Measurements from ENCODE around the gene CHAC1.

CHAC1 gene

DNA sequence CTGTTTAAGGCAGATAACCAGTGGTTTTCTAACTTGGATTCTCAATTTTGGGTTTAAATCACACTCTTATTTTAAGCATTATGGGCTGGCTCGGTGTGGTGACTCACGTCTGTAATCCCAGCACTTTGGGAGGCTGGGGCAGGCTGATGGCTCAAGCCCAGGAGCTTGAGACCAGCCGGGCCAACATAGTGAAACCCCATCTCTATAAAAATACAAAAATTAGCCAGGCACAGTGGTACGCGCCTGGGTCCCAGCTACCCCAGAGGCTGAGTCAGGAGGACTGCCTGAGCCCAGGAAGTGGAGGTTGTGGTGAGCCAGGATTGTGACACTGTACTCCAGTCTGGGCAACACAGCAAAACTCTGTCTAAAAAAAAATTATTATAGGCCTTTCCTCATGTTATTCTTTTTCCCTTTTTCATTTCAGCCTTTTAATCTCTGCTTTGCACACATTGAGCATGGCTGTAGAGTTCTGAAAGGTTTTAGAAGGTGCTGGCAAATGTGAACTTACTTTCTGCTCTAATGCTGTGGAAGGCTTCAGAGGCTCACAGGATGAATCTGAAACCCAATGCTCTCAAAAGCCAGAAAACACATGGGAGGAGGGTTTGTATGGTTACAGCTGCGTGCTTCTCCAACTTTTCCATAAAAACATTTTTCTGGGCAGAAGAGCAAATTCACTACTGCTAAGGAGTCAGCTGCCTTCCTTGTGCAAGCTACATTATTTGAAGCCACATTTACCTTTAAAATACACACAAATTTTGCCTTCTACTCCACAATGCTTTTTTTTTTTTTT lies 32.5 kb downstream of the CHAC1 start:
- no peak for DNase-seq (ENCODE audit: low read depth in 2 of 2)

GRCh38 chr15:40986820-40987219 lies 33.5 kb downstream of the CHAC1 start:
- no peak for DNase-seq (ENCODE audit: low read depth in 2 of 2)

DNA sequence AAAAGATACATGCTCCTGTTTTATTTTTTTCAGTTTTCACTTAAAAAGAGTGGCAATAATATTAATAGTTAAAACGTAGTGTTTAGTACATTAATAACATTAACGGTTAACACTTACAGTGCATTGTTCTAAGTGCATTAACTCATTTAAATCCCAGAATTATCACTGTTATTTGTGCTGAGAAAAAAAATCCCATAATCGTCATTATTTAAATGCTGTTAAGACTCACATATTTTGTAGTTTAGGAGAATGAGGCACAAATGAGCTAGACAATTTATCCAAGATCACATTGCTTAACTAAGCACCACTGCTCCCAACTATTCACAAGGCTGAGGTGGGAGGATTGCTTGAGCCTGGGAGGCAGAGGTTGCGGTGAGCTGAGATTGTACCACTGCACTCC lies 34.9 kb downstream of the CHAC1 start:
- DNase-seq (ENCODE audit: low read depth in 2 of 2) = no peak

DNA sequence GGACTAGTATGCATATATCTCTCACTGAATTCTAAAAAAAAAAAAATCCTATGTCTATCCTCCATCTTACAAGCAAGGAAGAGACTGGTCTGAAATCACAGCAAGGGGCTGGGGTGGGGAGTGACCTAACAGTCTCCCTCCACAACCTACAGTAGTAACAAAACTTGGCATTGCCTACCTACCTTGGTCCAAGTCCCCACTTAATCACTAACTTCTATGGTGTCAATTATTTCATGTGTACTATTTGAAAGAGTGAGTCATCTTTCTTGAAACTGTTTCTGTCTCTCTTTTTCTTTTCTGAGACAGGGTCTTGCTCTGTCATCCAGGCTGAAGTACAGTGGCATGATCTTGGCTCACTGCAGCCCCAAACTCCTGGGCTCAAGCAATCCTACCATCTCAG lies 36.8 kb downstream of the CHAC1 start:
- DNase-seq (ENCODE audit: low read depth in 2 of 2) = no peak

DNA sequence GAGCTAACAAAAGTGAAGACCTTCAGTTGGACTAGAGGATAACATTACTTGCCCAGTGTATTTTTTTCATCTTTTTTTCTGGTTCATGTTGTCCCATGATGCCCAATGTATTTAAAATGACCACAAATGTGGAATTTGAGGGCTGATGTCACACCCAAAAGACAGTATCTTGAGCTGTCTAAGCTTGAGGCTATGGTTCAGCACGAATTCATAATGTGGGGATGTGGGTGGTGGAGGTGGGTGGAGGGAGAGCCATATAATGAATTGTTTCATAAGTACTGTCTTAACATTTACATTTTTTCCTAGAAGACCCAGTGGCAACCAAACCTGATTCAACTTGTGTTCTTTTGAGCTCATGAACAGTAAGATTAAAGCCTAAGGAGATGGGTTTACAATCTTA lies 37.5 kb downstream of the CHAC1 start:
- no peak for DNase-seq (ENCODE audit: low read depth in 2 of 2)

DNA sequence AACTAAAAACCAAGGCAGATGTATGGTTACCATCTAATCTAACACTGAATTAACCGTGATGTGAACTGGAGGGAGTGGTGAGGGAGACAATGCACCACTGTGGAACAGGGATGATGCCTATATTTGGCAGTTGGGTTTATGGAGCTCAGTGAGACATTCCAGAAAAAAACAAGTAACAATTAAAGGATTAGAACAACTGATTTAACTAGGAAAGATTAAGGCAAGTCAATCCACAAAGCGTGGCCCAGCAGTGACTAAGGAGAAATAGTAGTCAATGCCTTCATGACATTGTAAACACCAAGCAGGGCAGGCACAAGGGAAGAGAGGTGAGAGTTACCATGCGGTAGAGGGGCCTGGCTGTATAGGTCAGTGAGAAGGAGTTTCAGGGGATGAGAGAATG lies 38.1 kb downstream of the CHAC1 start:
- no peak for DNase-seq (ENCODE audit: low read depth in 2 of 2)

DNA sequence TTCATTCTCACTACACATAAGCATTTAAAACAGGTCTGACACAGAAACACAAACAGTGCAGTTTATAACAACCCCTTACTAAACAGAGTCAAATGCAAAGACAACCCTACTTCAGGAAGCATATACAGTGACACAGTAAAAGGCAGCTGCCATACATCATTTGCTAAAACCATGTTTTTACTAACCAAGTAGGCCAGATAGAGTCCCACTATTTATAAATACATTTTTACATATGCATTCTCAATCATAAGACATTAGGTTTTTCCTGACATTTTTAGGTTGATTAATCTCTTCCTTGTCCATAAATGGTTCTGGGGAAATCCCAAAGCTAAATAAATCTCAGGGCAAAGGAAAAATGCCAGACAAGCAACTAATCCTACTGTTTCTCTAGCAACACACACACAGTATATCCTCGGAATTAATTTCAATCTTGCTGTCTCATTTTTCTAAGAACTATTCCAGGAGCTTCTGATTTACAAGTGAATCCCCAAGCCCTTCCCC lies 39.0 kb downstream of the CHAC1 start:
- DNase-seq (ENCODE audit: low read depth in 2 of 2) = no peak

- no peak for DNase-seq (ENCODE audit: low read depth in 2 of 2)
These were observed 39.6 kb downstream of the CHAC1 start for GRCh38 chr15:40992825-40993224.

DNA sequence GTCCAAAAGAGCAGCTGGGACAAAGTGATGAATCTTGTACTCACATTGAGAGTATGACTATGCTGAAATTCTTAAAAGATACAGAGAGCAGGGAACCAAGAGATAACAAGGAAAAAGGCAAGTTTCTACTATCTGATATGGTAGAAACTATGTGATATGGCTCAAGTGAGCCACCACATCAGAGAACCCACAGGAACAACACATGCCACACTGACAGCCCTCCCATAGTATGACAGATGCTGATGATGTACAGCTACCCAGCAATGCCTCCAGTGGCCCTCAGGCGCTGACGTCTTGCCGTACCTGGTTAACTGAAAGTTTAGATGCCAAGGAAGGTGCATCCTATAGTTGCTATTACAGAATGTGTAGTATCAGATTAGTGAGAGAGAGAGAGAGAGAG lies 42.4 kb downstream of the CHAC1 start:
- DNase-seq (ENCODE audit: low read depth in 2 of 2) = no peak

DNA sequence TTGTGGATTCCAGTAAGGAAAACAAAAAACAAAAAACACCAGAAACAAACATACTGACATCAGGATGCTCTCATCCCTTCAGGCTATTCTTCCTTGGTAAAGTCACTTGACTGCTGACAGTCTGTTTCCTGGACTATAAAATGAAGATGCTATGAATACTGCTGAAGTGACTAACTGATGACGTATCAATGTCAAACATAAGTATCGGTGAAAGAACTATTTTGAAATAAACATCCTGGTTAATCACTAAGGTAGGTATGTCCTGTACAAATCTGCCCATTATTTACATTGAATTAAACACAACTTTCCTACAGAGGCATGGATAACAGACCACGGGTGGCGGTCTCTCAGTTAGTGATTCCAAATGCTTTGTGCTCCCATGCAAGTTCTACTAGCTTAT lies 45.9 kb downstream of the CHAC1 start:
- DNase-seq (ENCODE audit: low read depth in 2 of 2) = no peak

GRCh38 chr15:41001524-41002214 lies 48.4 kb downstream of the CHAC1 start:
- DNase-seq (ENCODE audit: low read depth in 2 of 2) = no peak

- DNase-seq (ENCODE audit: low read depth in 2 of 2) = no peak
These were observed 51.2 kb downstream of the CHAC1 start for GRCh38 chr15:41004490-41004889.
